ENCODE measurements around the gene SORCS3. TPM values are rescaled to one million over a fixed set of nuclear protein-coding genes. Genes with fewer than 3 reads are reported as not detected.

Gene SORCS3
- total RNA-seq, 1 donor from 2014 or later = 0.26 TPM

- Mint-ChIP-seq H3K36me3 (no peaks in the 10 kb centered on the region), H3K4me3 (no peak overlapping the region), H3K4me1 (peaks cover 13% of the 10 kb centered on the region), H3K9me3 (no peaks in the 10 kb centered on the region), H3K27me3 (ENCODE audit: insufficient read depth, low read depth) (peaks cover 8% of the 10 kb centered on the region), H3K27ac (no peak overlapping the region)
- Histone ChIP-seq H3K79me2 (ENCODE audit: low read depth) (no peaks in the 10 kb centered on the region), H3K9me3 (ENCODE audit: low read depth) (no peaks in the 10 kb centered on the region), H2AFZ (replicated peaks) (no peak overlapping the region), H3K4me1 (peaks cover 26% of the 10 kb centered on the region), H3K36me3 (no peaks in the 10 kb centered on the region), H3F3A (ENCODE audit: low read depth) (peaks cover 7% of the 10 kb centered on the region), H3K27me3 (no peaks in the 10 kb centered on the region), H3K4me3 (no peak overlapping the region), H3K9ac (no peak overlapping the region), H3K27ac (no peak overlapping the region), H4K20me1 (ENCODE audit: low read depth) (peaks cover 3% of the 10 kb centered on the region), H3K4me2 (no peak overlapping the region)
- no peak for DNase-seq (ENCODE audit: low spot score)
- TF ChIP-seq EZH2 (IDR thresholded peaks at IDR 0.05) (no peak), CTCF (IDR thresholded peaks at IDR 0.05) (no peak), EZH2phosphoT487 (IDR thresholded peaks at IDR 0.05) (no peak)
These were observed 262.3 kb downstream of the SORCS3 start for GRCh38 chr10:104903433-104903832.

GRCh38 chr10:104904753-104905323, 263.7 kb downstream of the SORCS3 start:
- no peaks in the 10 kb centered on the region for H3K36me3 Mint-ChIP-seq
- Histone ChIP-seq H4K20me1 (ENCODE audit: low read depth) (peaks cover 3% of the 10 kb centered on the region), H3K4me1 (peaks cover 29% of the 10 kb centered on the region), H3K4me3 (no peak overlapping the region), H3K4me2 (no peak overlapping the region), H3F3A (ENCODE audit: low read depth) (peaks cover 7% of the 10 kb centered on the region), H3K79me2 (ENCODE audit: low read depth) (no peaks in the 10 kb centered on the region), H3K9ac (no peak overlapping the region), H3K27ac (no peak overlapping the region), H2AFZ (replicated peaks) (no peak overlapping the region), H3K9me3 (ENCODE audit: low read depth) (no peaks in the 10 kb centered on the region), H3K27me3 (no peaks in the 10 kb centered on the region), H3K36me3 (no peaks in the 10 kb centered on the region)
- no peak overlapping the region for H3K4me3 Mint-ChIP-seq
- no peak for TF ChIP-seq EZH2 (IDR thresholded peaks at IDR 0.05)
- no peak for TF ChIP-seq EZH2phosphoT487 (IDR thresholded peaks at IDR 0.05)
- TF ChIP-seq CTCF (IDR thresholded peaks at IDR 0.05) = no peak
- H3K27me3 Mint-ChIP-seq (ENCODE audit: insufficient read depth, low read depth) = peaks cover 8% of the 10 kb centered on the region
- no peaks in the 10 kb centered on the region for H3K9me3 Mint-ChIP-seq
- H3K4me1 Mint-ChIP-seq = peaks cover 16% of the 10 kb centered on the region
- H3K27ac Mint-ChIP-seq = no peak overlapping the region
- DNase-seq (ENCODE audit: low spot score) = no peak

- no peaks in the 10 kb centered on the region for H3K9me3 Mint-ChIP-seq
These were observed 265.0 kb downstream of the SORCS3 start for GRCh38 chr10:104906112-104906511.

More at GRCh38 chr10:104906112-104906511, 265.0 kb downstream of the SORCS3 start:
- Histone ChIP-seq H3K4me3 (no peak overlapping the region), H3K27ac (no peak overlapping the region), H4K20me1 (ENCODE audit: low read depth) (peaks cover 3% of the 10 kb centered on the region), H3K79me2 (ENCODE audit: low read depth) (no peaks in the 10 kb centered on the region), H3F3A (ENCODE audit: low read depth) (peaks cover 7% of the 10 kb centered on the region), H2AFZ (replicated peaks) (no peak overlapping the region), H3K9me3 (ENCODE audit: low read depth) (no peaks in the 10 kb centered on the region), H3K36me3 (no peaks in the 10 kb centered on the region), H3K9ac (no peak overlapping the region), H3K4me1 (peaks cover 29% of the 10 kb centered on the region), H3K4me2 (no peak overlapping the region), H3K27me3 (no peaks in the 10 kb centered on the region)
- DNase-seq (ENCODE audit: low spot score) = no peak
- H3K4me3 Mint-ChIP-seq = no peak overlapping the region
- peaks cover 4% of the 10 kb centered on the region for H3K27me3 Mint-ChIP-seq (ENCODE audit: insufficient read depth, low read depth)
- TF ChIP-seq CTCF (IDR thresholded peaks at IDR 0.05) (no peak), EZH2 (IDR thresholded peaks at IDR 0.05) (no peak)
- H3K36me3 Mint-ChIP-seq = no peaks in the 10 kb centered on the region
- H3K4me1 Mint-ChIP-seq = peaks cover 16% of the 10 kb centered on the region
- no peak overlapping the region for H3K27ac Mint-ChIP-seq

Data from neural progenitor cell (in vitro differentiated cells).